GM18498 (cell line): ENCODE results near the gene CEP170B.
A peak's percentile ranks its signal among the peaks of the same experiment; 100 is the strongest.
"Not testable (repeated sequence)": the region's sequence is repeated elsewhere in the genome, so short reads cannot be mapped to it uniquely, and the experiment has no call there.

Experiments
- ATAC-seq: cut with Tn5 transposase; IDR thresholded peaks from one replicate; pipeline ENCODE4 v1.9.1; 2021; ENCODE audit warnings: mild to moderate bottlenecking, moderate library complexity; ENCODE audit not compliant: unreplicated experiment

CEP170B gene

GRCh38 chr14:104865081-104865630 is at the start of gene CEP170B:
Gene CEP170B (plus strand): TSS chr14:104865268. CDS start chr14:104868451, 3,183 bp downstream.
- no peak for ATAC-seq

GRCh38 chr14:104816616-104816884 is 48.5 kb upstream of the CEP170B start:
- ATAC-seq, result peak; percentile 15

- ATAC-seq, result no peak
Observed at GRCh38 chr14:104817930-104818713, 46.9 kb upstream of the CEP170B start.

GRCh38 chr14:104818714-104819161 is 46.3 kb upstream of the CEP170B start:
- no peak for ATAC-seq

- ATAC-seq, result no peak
Observed at GRCh38 chr14:104819361-104819781, 45.7 kb upstream of the CEP170B start.

GRCh38 chr14:104820669-104821228 is 44.3 kb upstream of the CEP170B start:
- ATAC-seq, result no peak

- ATAC-seq, result no peak
Observed at GRCh38 chr14:104821229-104821945, 43.7 kb upstream of the CEP170B start.

GRCh38 chr14:104821971-104822608 is 43.0 kb upstream of the CEP170B start:
- ATAC-seq, result no peak

GRCh38 chr14:104822821-104823615 is 42.0 kb upstream of the CEP170B start:
- no peak for ATAC-seq

- no peak for ATAC-seq
Observed at GRCh38 chr14:104824353-104824997, 40.6 kb upstream of the CEP170B start.

- ATAC-seq, result peak; percentile 78
Observed at GRCh38 chr14:104826189-104826860, 38.7 kb upstream of the CEP170B start.

GRCh38 chr14:104826861-104827176 is 38.2 kb upstream of the CEP170B start:
- ATAC-seq, result no peak

GRCh38 chr14:104827177-104828055 is 37.7 kb upstream of the CEP170B start:
- ATAC-seq, result no peak

- no peak for ATAC-seq
Observed at GRCh38 chr14:104830781-104831180, 34.3 kb upstream of the CEP170B start.

- ATAC-seq, result not testable (repeated sequence)
Observed at GRCh38 chr14:104836171-104836935, 28.7 kb upstream of the CEP170B start.

GRCh38 chr14:104841730-104842129 is 23.3 kb upstream of the CEP170B start:
- ATAC-seq, result no peak

- no peak for ATAC-seq
Observed at GRCh38 chr14:104843006-104843405, 22.1 kb upstream of the CEP170B start.
